Loucy (cell line): Measurements from ENCODE around the gene IRF2.

Source experiments
- EZH2phosphoT487 ChIP-seq: fragments of 200-600 bp; IDR thresholded peaks from 2 replicates; pipeline ENCODE4 v1.6.1; 2018; ENCODE audit warnings: antibody characterized with exemption, mild to moderate bottlenecking, moderate library complexity, borderline replicate concordance
- TF ChIP-seq, protein P1 (sequence below): fragments of 200-600 bp; sonication (generic); conservative IDR thresholded peaks from 2 replicates; pipeline ENCODE4 v1.5.1; 2014; ENCODE audit warnings: mild to moderate bottlenecking, antibody characterized with exemption, low read length

DNA sequence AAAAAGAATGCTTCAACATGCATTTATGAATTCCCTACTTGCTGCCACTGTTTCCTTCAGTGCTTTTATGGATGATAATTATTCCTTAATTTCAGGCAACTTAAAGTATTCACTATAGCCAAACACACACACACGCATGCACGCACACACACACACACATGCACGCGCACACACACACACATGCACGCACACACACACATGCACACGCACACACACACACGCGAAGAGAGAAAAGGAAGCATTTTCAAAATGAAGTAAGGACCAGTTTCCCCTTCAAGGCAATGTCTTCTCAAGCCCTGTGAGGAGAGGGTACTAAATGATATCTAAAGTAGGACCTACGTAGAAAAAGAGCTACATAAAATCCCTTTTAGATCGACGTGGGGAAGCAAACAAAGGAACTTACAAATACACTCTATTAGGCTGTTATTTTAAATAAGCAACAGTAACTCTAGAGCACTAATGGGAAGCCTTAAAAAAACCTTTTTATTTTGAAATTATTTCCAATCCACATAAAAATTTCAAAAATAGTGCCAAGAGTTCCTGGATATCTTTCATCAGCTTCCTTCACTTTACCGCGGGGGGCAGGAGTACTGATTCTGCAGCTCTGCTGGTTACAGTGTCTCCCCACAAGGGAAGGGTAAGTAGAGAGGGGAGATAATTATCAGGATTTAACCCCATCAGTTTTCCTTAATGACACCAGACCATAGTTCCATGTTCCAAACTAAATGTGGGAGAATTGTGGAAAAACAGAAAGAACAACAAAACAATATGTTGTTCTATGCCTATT lies 13.7 kb downstream of the IRF2 start:
- TF ChIP-seq EZH2phosphoT487, result no peak
- TF ChIP-seq, protein P1, sequence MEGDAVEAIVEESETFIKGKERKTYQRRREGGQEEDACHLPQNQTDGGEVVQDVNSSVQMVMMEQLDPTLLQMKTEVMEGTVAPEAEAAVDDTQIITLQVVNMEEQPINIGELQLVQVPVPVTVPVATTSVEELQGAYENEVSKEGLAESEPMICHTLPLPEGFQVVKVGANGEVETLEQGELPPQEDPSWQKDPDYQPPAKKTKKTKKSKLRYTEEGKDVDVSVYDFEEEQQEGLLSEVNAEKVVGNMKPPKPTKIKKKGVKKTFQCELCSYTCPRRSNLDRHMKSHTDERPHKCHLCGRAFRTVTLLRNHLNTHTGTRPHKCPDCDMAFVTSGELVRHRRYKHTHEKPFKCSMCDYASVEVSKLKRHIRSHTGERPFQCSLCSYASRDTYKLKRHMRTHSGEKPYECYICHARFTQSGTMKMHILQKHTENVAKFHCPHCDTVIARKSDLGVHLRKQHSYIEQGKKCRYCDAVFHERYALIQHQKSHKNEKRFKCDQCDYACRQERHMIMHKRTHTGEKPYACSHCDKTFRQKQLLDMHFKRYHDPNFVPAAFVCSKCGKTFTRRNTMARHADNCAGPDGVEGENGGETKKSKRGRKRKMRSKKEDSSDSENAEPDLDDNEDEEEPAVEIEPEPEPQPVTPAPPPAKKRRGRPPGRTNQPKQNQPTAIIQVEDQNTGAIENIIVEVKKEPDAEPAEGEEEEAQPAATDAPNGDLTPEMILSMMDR, result no peak
